GM12878 (cell line): ENCODE measurements around the gene SEPTIN5. TPM values are rescaled to one million over a fixed set of nuclear protein-coding genes. Genes with fewer than 3 reads are reported as not detected.

Experiments used
- ATAC-seq: fragments of 200-7000 bp; cut with Tn5 transposase; 3 replicates; pipeline ENCODE4 v1.9.1; 2020; ENCODE audit warnings: mild to moderate bottlenecking, moderate library complexity
- BruUV-seq: library from RNA; stranded (reverse); fragments of 400-500 nt; replicated peaks from 2 replicates; lab custom pipeline; 2021; lab: Mats Ljungman, UMichigan
- CTCF ChIA-PET: fragments of 300-600 bp; sonication (Branson Sonifier 250); formaldehyde crosslinking; extraction: SDS; loops from one replicate; lab custom pipeline; 2021; ENCODE audit warnings: inconsistent platforms; lab: Yijun Ruan, JAX
- POLR2A ChIA-PET: fragments of 350-600 bp; formaldehyde crosslinking; extraction: SDS; loops from one replicate; lab custom pipeline; 2021; ENCODE audit warnings: inconsistent platforms; lab: Charles Lee
- RAD21 ChIA-PET: fragments of 300-600 bp; sonication (Branson Sonifier 250); formaldehyde crosslinking; loops from one replicate; lab custom pipeline; 2023; ENCODE audit warnings: antibody characterized with exemption; ENCODE audit not compliant: unreplicated experiment; lab: Charles Lee
- SMC1A ChIA-PET: fragments of 300-600 bp; sonication (Branson Sonifier 250); formaldehyde crosslinking; loops from one replicate; lab custom pipeline; 2023; ENCODE audit not compliant: unreplicated experiment, uncharacterized antibody; lab: Charles Lee
- DNase-seq: peaks from one replicate; pipeline ENCODE4 v3.0.0-alpha.2; 2011; ENCODE audit warnings: low read depth, low spot score
- FAIRE-seq: peaks from 3 replicates; lab custom pipeline; 2011; peaks lifted over from hg19 to GRCh38; lab: Jason Lieb, UNC
- H2AFZ ChIP-seq: 2 replicates; pipeline ENCODE4 v1.6.0; 2011; ENCODE audit warnings: low read depth, low read length, control low read depth; ENCODE audit not compliant: control insufficient read depth
- H3K27ac ChIP-seq: 2 replicates; pipeline ENCODE4 v1.5.1; 2011; ENCODE audit warnings: control low read depth; ENCODE audit not compliant: control insufficient read depth, insufficient read depth
- H3K27me3 ChIP-seq, 2 experiments: replicated peaks in 1 of 2; 2 replicates each; pipeline versions ENCODE4 v1.6.0 to v1.6.1; 2011; ENCODE audit warnings: low read length in 1 of 2; ENCODE audit not compliant: control insufficient read depth in 2 of 2, insufficient read depth in 2 of 2
- H3K36me3 ChIP-seq, 2 experiments: 2 replicates each; pipeline ENCODE4 v1.5.1; 2011; ENCODE audit warnings: low read length in 1 of 2; ENCODE audit not compliant: control insufficient read depth in 2 of 2, insufficient read depth in 2 of 2
- H3K4me1 ChIP-seq: 2 replicates; pipeline ENCODE4 v1.6.1; 2011; ENCODE audit warnings: mild to moderate bottlenecking, low read length, moderate library complexity, mixed read lengths; ENCODE audit not compliant: control insufficient read depth, insufficient read depth
- H3K4me2 ChIP-seq: 2 replicates; pipeline ENCODE4 v1.6.0; 2011; ENCODE audit warnings: control low read depth; ENCODE audit not compliant: control insufficient read depth, insufficient read depth
- H3K4me3 ChIP-seq: fragments of 200-600 bp; sonication (generic); 2 replicates; pipeline ENCODE4 v1.5.1; 2016
- H3K79me2 ChIP-seq: 2 replicates; pipeline ENCODE4 v1.6.0; 2011; ENCODE audit warnings: low read length; ENCODE audit not compliant: control insufficient read depth, insufficient read depth
- H3K9ac ChIP-seq: 2 replicates; pipeline ENCODE4 v1.8.0; 2011; ENCODE audit warnings: low read length, control low read depth, mixed read lengths; ENCODE audit not compliant: control insufficient read depth, insufficient read depth
- H3K9me3 ChIP-seq: replicated peaks from 3 replicates; pipeline ENCODE4 v1.5.1; 2011; ENCODE audit warnings: mild to moderate bottlenecking, low read length; ENCODE audit not compliant: control insufficient read depth, insufficient read depth
- H4K20me1 ChIP-seq: 2 replicates; pipeline ENCODE4 v1.6.0; 2011; ENCODE audit not compliant: control insufficient read depth, insufficient read depth
- ELK1 ChIP-seq: IDR thresholded peaks from 2 replicates; pipeline ENCODE4 v1.6.1; 2012; ENCODE audit warnings: low read depth, low read length, improper control_type of control experiment
- KLF5 ChIP-seq: fragments of 450-650 bp; IDR thresholded peaks from 2 replicates; pipeline ENCODE4 v1.6.1; 2014; ENCODE audit warnings: mild to moderate bottlenecking; ENCODE audit not compliant: partially characterized antibody
- REST ChIP-seq: IDR thresholded peaks from 2 replicates; pipeline ENCODE4 v1.6.1; 2012; ENCODE audit warnings: mild to moderate bottlenecking, low read depth, low read length
- SIX5 ChIP-seq: IDR thresholded peaks from 2 replicates; pipeline ENCODE4 v1.6.1; 2011; ENCODE audit warnings: mild to moderate bottlenecking, low read depth, low read length, moderate library complexity; ENCODE audit not compliant: severe bottlenecking
- SREBF1 ChIP-seq: IDR thresholded peaks from 2 replicates; pipeline ENCODE4 v1.6.1; 2012; ENCODE audit warnings: mild to moderate bottlenecking, low read length
- WGBS: methylation state at CpG from one replicate; pipeline ENCODE4 v1.1.6; 2016; ENCODE audit warnings: low lambda C conversion rate; ENCODE audit not compliant: insufficient replicate concordance, insufficient coverage; ENCODE audit errors: missing lambda C conversion rate; 5-methylcytosine and 5-hydroxymethylcytosine counted together
- in situ Hi-C: fragments of 300-500 bp; cut with MboI; formaldehyde crosslinking; loops from 9 replicates; pipeline ENCODE4 v1.14.3; 2018; ENCODE audit warnings: mixed read lengths
- intact Hi-C: fragments of 100-400 bp; cut with micrococcal nuclease; formaldehyde crosslinking; loops from one replicate; pipeline ENCODE4 v1.14.2; 2022; ENCODE audit not compliant: unreplicated experiment
- polyA plus RNA-seq, 11 experiments: library from polyadenylated mRNA; depleted of rRNA in 4 of 11; unstranded in 6 of 11; stranded (reverse) in 5 of 11; fragments of >200 nt; fragmentation: Nextera tagmentation in 4 of 11; fragmentation: Illumina TruSeq in 1 of 11; extraction: Ambion mirVana in 4 of 11; extraction: Trizol in 1 of 11; gene quantifications; 1 replicate in 1 of 11; 2 replicates in 10 of 11; pipeline versions ENCODE4 v1.2.1 to v1.2.3, GENCODE V29; 2011 to 2016; ENCODE audit warnings: inconsistent platforms in 2 of 11, missing spikeins in 2 of 11, low read depth in 1 of 11
- total RNA-seq, 4 experiments: library from RNA; depleted of rRNA in 3 of 4; stranded (reverse); fragments of >200 nt in 3 of 4; fragmentation: Illumina TruSeq in 1 of 4; extraction: Trizol in 1 of 4; gene quantifications; 2 replicates each; pipeline versions ENCODE4 v1.2.1 to v1.2.3, GENCODE V29; 2013 to 2021

The SEPTIN5 gene
- total and polyA plus RNA-seq, 10 of the 15 experiments (the other 5 are each of a cell fraction or from before 2014, with no cell fraction given): 0.13 to 1.1 (median 0.34) TPM; not detected in 5

- DNase-seq: no peak
- Histone ChIP-seq H3K27ac (no peak overlapping the region), H3K4me3 (no peak overlapping the region), H3K9ac (no peak overlapping the region), H3K79me2 (no peaks in the 10 kb centered on the region), H3K4me2 (no peak overlapping the region), H3K9me3 (no peaks in the 10 kb centered on the region), H2AFZ (no peak overlapping the region), H3K27me3 (no peaks in the 10 kb centered on the region), H3K4me1 (no peaks in the 10 kb centered on the region), H4K20me1 (no peaks in the 10 kb centered on the region), H3K36me3 (no peaks in the 10 kb centered on the region)
- RAD21 ChIA-PET: interaction anchor here (1.3 kb wide), 1 partner anchor 209 kb away, joined by 3 read pairs; no protein-coding TSS in a partner anchor
- intact Hi-C loops: no loop called here
- ATAC-seq: no peak
- no peak for FAIRE-seq
- WGBS: 27% methylated on average over 9 of the region's 10 CpGs
- CTCF ChIA-PET: no interaction called here
- in situ Hi-C loops: no loop called here
- POLR2A ChIA-PET: no interaction called here
- TF ChIP-seq KLF5 (no peak), SREBF1 (no peak), REST (no peak), ELK1 (no peak), SIX5 (no peak)
- SMC1A ChIA-PET: no interaction called here
- BruUV-seq: no TSS peak
These were observed 12.7 kb upstream of the SEPTIN5 start for GRCh38 chr22:19701420-19702145.
